Neural crest cell (in vitro differentiated cells): ENCODE results near the gene SRPK2. TPM values are rescaled to one million over a fixed set of nuclear protein-coding genes. Genes with fewer than 3 reads are reported as not detected.
A peak's percentile ranks its signal among the peaks of the same experiment; 100 is the strongest.
"Not testable (repeated sequence)": the region's sequence is repeated elsewhere in the genome, so short reads cannot be mapped to it uniquely, and the experiment has no call there.

ENCODE experiments used
- DNase-seq: peaks from one replicate; pipeline ENCODE4 v3.0.0; 2021; ENCODE audit warnings: low read depth, mixed read lengths, low spot score
- H3K27ac Mint-ChIP-seq: one replicate; pipeline ENCODE4 v1.8.0; 2021; ENCODE audit warnings: mild to moderate bottlenecking, mixed read lengths; ENCODE audit not compliant: unreplicated experiment
- H3K27me3 Mint-ChIP-seq: 2 replicates; pipeline ENCODE4 v1.8.0; 2021; ENCODE audit warnings: low read depth, mild to moderate bottlenecking, mixed read lengths
- H3K36me3 Mint-ChIP-seq: 2 replicates; pipeline ENCODE4 v1.8.0; 2021; ENCODE audit warnings: low read depth, mild to moderate bottlenecking, mixed read lengths
- H3K4me1 Mint-ChIP-seq: 2 replicates; pipeline ENCODE4 v1.8.0; 2021; ENCODE audit warnings: mixed read lengths
- H3K4me3 Mint-ChIP-seq: one replicate; pipeline ENCODE4 v1.8.0; 2021; ENCODE audit warnings: mild to moderate bottlenecking, mixed read lengths
- H3K9me3 Mint-ChIP-seq: 2 replicates; pipeline ENCODE4 v1.8.0; 2021; ENCODE audit warnings: mixed read lengths
- long read RNA-seq: library from polyadenylated mRNA; unstranded; transcript quantifications from one replicate; pipeline ENCODE4 v2.0.0, GENCODE V29; 2020
- total RNA-seq: library from RNA; stranded (reverse); gene quantifications from 2 replicates; pipeline ENCODE4 v1.2.1, GENCODE V29; 2021
- TF ChIP-seq, protein P1 (sequence below): fragments of 200-600 bp; sonication (generic); conservative IDR thresholded peaks from 2 replicates; pipeline ENCODE4 v1.5.0; 2021; ENCODE audit warnings: antibody characterized with exemption, mild to moderate bottlenecking

Gene SRPK2
- 43.1 and 44.6 TPM in 2 replicates for total RNA-seq
- long read RNA-seq, partial matches to known transcripts: 11 of 20 reads
- long read RNA-seq, other reads (novel, unspliced or antisense): 8 of 20 reads

DNA sequence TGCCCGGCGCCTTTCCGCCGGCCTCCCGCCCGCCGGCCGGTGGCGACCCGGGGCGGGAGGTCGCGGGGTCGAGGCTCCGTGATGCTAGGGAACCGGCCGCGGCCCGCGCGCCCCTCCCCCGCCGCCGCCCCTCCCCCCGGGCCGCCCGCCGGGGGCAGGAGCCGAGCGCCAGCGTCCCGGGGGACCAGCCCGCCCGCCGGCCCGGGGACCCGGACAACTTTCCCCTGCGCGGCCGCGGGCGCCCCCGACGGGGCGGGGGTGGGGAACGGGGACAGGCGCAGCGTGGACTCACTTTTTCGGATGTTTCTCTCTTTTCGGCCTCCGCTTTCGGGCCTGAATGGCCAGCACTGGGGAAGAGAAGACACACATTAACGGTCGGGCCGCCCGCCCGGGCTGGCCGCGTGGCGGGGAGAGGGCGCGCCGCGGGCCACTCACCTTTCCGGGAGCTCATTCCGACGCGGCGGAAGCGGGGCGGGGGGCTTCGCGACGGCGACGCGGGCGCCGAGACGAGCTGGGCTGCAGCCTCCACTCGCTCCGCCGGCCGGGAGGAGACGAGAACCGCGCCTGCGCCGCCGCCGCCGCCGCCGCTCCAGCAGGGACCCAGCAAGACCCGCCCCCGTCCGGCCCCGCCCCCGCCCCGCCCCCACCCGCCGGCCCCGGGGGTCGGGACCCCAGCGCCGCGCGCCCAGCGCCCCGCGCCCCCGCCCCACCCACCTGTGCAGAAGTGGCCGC is at the start of gene SRPK2:
Gene SRPK2 (minus strand): TSS at position 566 of the 732 bp plus-strand sequence.
- peaks cover 7% of the 10 kb centered on the region for H3K36me3 Mint-ChIP-seq
- DNase-seq: peak; percentile 70
- no peaks in the 10 kb centered on the region for H3K9me3 Mint-ChIP-seq
- TF ChIP-seq, protein P1, sequence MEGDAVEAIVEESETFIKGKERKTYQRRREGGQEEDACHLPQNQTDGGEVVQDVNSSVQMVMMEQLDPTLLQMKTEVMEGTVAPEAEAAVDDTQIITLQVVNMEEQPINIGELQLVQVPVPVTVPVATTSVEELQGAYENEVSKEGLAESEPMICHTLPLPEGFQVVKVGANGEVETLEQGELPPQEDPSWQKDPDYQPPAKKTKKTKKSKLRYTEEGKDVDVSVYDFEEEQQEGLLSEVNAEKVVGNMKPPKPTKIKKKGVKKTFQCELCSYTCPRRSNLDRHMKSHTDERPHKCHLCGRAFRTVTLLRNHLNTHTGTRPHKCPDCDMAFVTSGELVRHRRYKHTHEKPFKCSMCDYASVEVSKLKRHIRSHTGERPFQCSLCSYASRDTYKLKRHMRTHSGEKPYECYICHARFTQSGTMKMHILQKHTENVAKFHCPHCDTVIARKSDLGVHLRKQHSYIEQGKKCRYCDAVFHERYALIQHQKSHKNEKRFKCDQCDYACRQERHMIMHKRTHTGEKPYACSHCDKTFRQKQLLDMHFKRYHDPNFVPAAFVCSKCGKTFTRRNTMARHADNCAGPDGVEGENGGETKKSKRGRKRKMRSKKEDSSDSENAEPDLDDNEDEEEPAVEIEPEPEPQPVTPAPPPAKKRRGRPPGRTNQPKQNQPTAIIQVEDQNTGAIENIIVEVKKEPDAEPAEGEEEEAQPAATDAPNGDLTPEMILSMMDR: no peak
- peak within 1 kb of the TSS; percentile 93 for H3K27ac Mint-ChIP-seq
- H3K4me1 Mint-ChIP-seq: peaks cover 16% of the 10 kb centered on the region
- peak within 1 kb of the TSS; percentile 94 for H3K4me3 Mint-ChIP-seq
- peaks cover 2% of the 10 kb centered on the region for H3K27me3 Mint-ChIP-seq

DNA sequence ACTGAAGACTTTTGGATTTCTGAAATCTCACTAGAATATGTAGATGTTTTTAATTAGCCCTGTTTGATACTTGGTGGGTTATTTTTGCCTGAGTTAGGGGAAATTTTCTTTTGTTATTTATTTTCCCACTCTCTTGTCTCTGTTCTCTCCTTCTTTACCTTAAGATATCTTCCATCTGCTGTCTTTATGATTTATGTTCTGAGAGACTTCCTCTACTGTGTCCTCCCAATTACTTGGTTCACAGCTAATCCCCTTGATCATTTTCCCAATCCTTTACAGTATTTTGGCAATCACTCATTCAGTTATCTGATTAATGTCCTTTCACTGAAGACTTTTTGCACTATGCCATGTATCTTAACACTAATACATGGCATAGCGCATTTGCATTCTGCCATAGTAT is 49.5 kb upstream of the SRPK2 start:
- TF ChIP-seq, protein P1: no peak
- Mint-ChIP-seq H3K4me1 (no peaks in the 10 kb centered on the region), H3K27me3 (no peaks in the 10 kb centered on the region), H3K9me3 (no peaks in the 10 kb centered on the region), H3K36me3 (no peaks in the 10 kb centered on the region), H3K4me3 (no peak overlapping the region), H3K27ac (no peak overlapping the region)
- no peak for DNase-seq

DNA sequence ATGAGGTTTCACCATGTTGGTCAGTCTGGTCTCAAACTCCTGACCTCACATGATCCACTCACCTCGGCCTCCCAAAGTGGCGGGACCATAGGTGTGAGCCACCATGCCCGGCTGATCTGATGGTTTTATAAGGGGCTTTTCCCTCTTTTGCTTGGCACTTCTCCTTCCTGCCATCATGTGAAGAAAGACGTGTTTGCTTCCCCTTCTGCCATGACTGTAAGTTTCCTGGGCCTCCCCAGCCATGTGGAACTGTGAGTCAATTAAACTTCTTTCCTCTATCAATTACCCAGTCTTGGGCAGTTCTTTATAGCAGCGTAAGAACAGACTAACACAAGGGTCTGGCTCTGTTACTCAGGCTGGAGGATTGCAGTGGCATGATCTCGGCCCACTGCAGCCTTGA is 48.6 kb upstream of the SRPK2 start:
- H3K27me3 Mint-ChIP-seq, H3K9me3 Mint-ChIP-seq, DNase-seq, H3K36me3 Mint-ChIP-seq, H3K4me1 Mint-ChIP-seq, H3K4me3 Mint-ChIP-seq: not testable (repeated sequence)
- peak overlapping the region; percentile 92 for H3K27ac Mint-ChIP-seq

DNA sequence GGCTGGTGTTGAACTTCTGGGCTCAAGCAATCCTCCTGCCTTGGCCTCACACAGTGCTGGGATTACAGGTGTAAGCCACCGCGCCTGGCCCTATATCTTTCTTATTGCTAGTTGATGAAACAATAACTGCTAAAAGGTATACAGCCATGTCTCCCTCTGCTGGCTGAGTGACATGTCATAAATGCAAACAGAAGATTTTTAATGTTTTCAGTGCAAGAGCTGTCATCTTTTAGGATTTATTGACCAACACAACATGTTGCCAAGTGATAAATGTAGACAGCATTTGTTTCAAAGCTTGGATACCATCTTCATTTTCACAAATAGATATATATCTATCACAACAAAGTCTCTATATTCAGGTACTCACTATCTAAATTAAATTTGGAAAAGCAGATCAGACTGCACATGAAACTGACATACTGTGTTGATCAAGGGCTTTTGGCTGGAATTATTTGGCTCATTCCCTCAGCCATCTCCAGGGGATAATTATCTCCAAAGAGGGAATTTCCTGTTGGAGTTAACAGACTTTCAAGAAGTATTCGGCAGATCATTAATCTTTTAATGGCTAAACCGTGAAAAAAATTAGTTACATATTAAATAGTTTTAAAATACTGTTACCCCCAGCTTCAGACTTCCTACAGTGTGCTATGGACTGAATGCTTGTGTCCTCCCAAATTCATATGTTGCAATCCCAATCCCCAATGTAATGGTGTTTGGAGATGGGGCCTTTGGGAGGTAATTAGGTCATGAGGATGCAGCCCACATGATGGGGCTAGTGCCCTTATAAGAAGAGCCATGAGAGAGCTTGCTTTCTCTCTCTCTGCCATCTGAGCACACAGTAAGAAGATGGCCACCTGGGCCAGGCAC is 41.3 kb upstream of the SRPK2 start:
- TF ChIP-seq, protein P1: peak; percentile 61
- Mint-ChIP-seq H3K4me1 (no peaks in the 10 kb centered on the region), H3K36me3 (no peaks in the 10 kb centered on the region), H3K27me3 (no peaks in the 10 kb centered on the region), H3K9me3 (no peaks in the 10 kb centered on the region), H3K27ac (no peak overlapping the region), H3K4me3 (no peak overlapping the region)
- no peak for DNase-seq

DNA sequence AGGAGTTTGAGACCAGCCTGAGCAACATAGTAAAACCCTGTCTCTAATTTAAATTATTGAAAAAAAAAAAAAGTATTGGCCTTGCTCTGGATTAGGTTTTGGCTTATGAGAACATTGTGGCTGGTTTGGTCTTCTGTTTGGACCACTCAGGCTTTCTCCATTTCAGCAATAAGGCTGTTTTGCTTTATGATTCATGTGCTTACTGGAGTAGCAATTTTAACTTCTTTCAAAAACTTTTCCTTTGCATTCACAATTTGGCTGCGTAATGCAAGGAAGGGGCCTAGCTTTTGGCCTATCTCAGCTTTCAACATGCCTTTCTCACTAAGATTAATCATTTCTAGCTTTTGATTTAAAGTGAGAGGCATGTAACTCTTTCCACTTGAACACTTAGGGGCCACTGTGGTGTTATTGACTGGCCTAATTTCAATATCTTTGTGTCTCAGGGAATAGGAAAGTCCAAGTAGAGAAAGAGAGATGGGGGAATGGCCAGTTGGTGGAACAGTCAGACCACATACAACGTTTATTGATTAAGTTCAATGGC is 38.0 kb upstream of the SRPK2 start:
- Mint-ChIP-seq H3K27me3 (no peaks in the 10 kb centered on the region), H3K4me1 (no peaks in the 10 kb centered on the region), H3K27ac (peak overlapping the region; percentile 91), H3K36me3 (no peaks in the 10 kb centered on the region), H3K4me3 (no peak overlapping the region), H3K9me3 (peaks cover 2% of the 10 kb centered on the region)
- TF ChIP-seq, protein P1: no peak
- no peak for DNase-seq
